OCI-LY7 (cell line): ENCODE measurements around the gene CFAP69. TPM values are rescaled to one million over a fixed set of nuclear protein-coding genes. Genes with fewer than 3 reads are reported as not detected.

ENCODE experiments used
- BruUV-seq: library from RNA; stranded (reverse); fragments of 400-500 nt; replicated peaks from 2 replicates; lab custom pipeline; 2021; lab: Mats Ljungman, UMichigan
- CTCF ChIA-PET: fragments of 300-600 bp; sonication (Branson Sonifier 250); formaldehyde crosslinking; loops from one replicate; lab custom pipeline; 2022; ENCODE audit warnings: antibody characterized with exemption; ENCODE audit not compliant: unreplicated experiment; lab: Charles Lee
- POLR2A ChIA-PET: fragments of 300-600 bp; sonication (Branson Sonifier 250); formaldehyde crosslinking; loops from one replicate; lab custom pipeline; 2022; ENCODE audit warnings: antibody characterized with exemption; lab: Charles Lee
- DNase-seq: peaks from one replicate; pipeline ENCODE4 v3.0.0-alpha.2; 2015; ENCODE audit warnings: low spot score
- H2AFZ ChIP-seq: fragments of 200-600 bp; sonication (generic), shearing (Covaris generic); 2 replicates; pipeline ENCODE4 v1.6.1; 2014; ENCODE audit warnings: mild to moderate bottlenecking, antibody characterized with exemption, low read length, moderate library complexity
- H3K27ac ChIP-seq: fragments of 200-600 bp; sonication (generic); 2 replicates; pipeline ENCODE4 v1.5.1; 2014; ENCODE audit warnings: mixed run types, low read depth, mild to moderate bottlenecking, moderate library complexity, low read length, inconsistent platforms; ENCODE audit not compliant: poor library complexity, severe bottlenecking
- H3K36me3 ChIP-seq: fragments of 200-600 bp; sonication (generic); 2 replicates; pipeline ENCODE4 v1.6.1; 2014; ENCODE audit warnings: mild to moderate bottlenecking, antibody characterized with exemption, low read length, moderate library complexity, mixed read lengths; ENCODE audit not compliant: insufficient read depth
- H3K4me1 ChIP-seq: fragments of 200-600 bp; sonication (generic); 2 replicates; pipeline ENCODE4 v1.5.1; 2014; ENCODE audit warnings: mild to moderate bottlenecking, low read length; ENCODE audit not compliant: insufficient read depth, poor library complexity, severe bottlenecking
- H3K4me2 ChIP-seq: fragments of 200-600 bp; sonication (generic); 2 replicates; pipeline ENCODE4 v1.6.1; 2014; ENCODE audit warnings: mild to moderate bottlenecking, low read length
- H3K4me3 ChIP-seq: fragments of 200-600 bp; sonication (generic); 2 replicates; pipeline ENCODE4 v1.5.1; 2014; ENCODE audit warnings: mild to moderate bottlenecking, low read depth, low read length; ENCODE audit not compliant: poor library complexity, severe bottlenecking
- H3K79me2 ChIP-seq: fragments of 200-600 bp; sonication (generic); 2 replicates; pipeline ENCODE4 v1.6.1; 2016; ENCODE audit warnings: low read depth, mild to moderate bottlenecking, low read length, moderate library complexity, mixed read lengths; ENCODE audit not compliant: insufficient read depth
- H3K9me2 ChIP-seq: fragments of 200-600 bp; sonication (generic); 2 replicates; pipeline ENCODE4 v1.6.1; 2016; ENCODE audit warnings: mild to moderate bottlenecking, low read length, mixed read lengths; ENCODE audit not compliant: insufficient read depth
- H3K9me3 ChIP-seq: fragments of 200-600 bp; sonication (generic); 2 replicates; pipeline ENCODE4 v1.6.1; 2014; ENCODE audit warnings: mild to moderate bottlenecking, mixed run types, low read length, mixed read lengths
- H4K20me1 ChIP-seq: fragments of 200-600 bp; sonication (generic); 2 replicates; pipeline ENCODE4 v1.6.1; 2014; ENCODE audit warnings: mild to moderate bottlenecking, antibody characterized with exemption, low read length, moderate library complexity, mixed read lengths; ENCODE audit not compliant: insufficient read depth
- CTCF ChIP-seq: fragments of 200-600 bp; sonication (generic); conservative IDR thresholded peaks from 2 replicates; pipeline ENCODE4 v1.5.1; 2014; ENCODE audit warnings: mild to moderate bottlenecking, antibody characterized with exemption, low read length, moderate library complexity, mixed read lengths
- EZH2phosphoT487 ChIP-seq: fragments of 200-600 bp; sonication (generic); IDR thresholded peaks from 2 replicates; pipeline ENCODE4 v1.6.1; 2018; ENCODE audit warnings: low read depth, borderline replicate concordance, mild to moderate bottlenecking, mixed run types, antibody characterized with exemption, low read length, moderate library complexity, mixed read lengths
- intact Hi-C: fragments of 100-400 bp; cut with micrococcal nuclease; formaldehyde crosslinking; loops from one replicate; pipeline ENCODE4 v1.10.0; 2022; ENCODE audit not compliant: unreplicated experiment
- total RNA-seq, 2 experiments: library from RNA; depleted of rRNA in 1 of 2; stranded (reverse); fragments of >200 nt in 1 of 2; shearing (Covaris generic) in 1 of 2; gene quantifications; 2 replicates each; pipeline ENCODE4 v1.2.3, GENCODE V29; 2014 to 2022

CFAP69 gene
- total RNA-seq, 2 experiments from 2014 or later, result not detected

GRCh38 chr7:90346336-90347125 is 101.6 kb downstream of the CFAP69 start, which contains the start of gene GTPBP10:
TSS of gene GTPBP10 (plus strand) at chr7:90346716. CDS start at chr7:90346742, 26 bp downstream.
- peak within 1 kb of the TSS; percentile 97 for H3K4me2 ChIP-seq
- CTCF ChIA-PET, result interaction anchor here (0.9 to 1.0 kb wide), 2 partner anchors 11 to 60 kb away, joined by 3 read pairs; no protein-coding TSS in a partner anchor
- H2AFZ ChIP-seq, result peak within 1 kb of the TSS; percentile 99
- H3K4me1 ChIP-seq, result peaks cover 20% of the 10 kb centered on the region
- H3K9me3 ChIP-seq, result no peaks in the 10 kb centered on the region
- peak within 1 kb of the TSS; percentile 79 for H3K27ac ChIP-seq
- BruUV-seq, result TSS peak; percentile 89
- H3K4me3 ChIP-seq, result peak within 1 kb of the TSS; percentile 84
- peak; percentile 81 for TF ChIP-seq CTCF
- no peak for TF ChIP-seq EZH2phosphoT487
- no peaks in the 10 kb centered on the region for H3K9me2 ChIP-seq
- DNase-seq, result peak; percentile 97
- intact Hi-C loops, result loop anchor here (1.0 kb wide), 1 partner anchor 57 kb away; the partner anchor contains the start of gene CLDN12
- H4K20me1 ChIP-seq, result no peaks in the 10 kb centered on the region
- POLR2A ChIA-PET, result interaction anchor here (0.6 to 1.3 kb wide), 7 partner anchors 9 to 698 kb away, joined by 3 to 6 read pairs (median 4); no protein-coding TSS in a partner anchor
- H3K79me2 ChIP-seq, result peaks cover 45% of the 10 kb centered on the region
- H3K36me3 ChIP-seq, result peaks cover 24% of the 10 kb centered on the region

- peak overlapping the region; percentile 97 for H3K4me2 ChIP-seq
- BruUV-seq, result no TSS peak
- DNase-seq, result peak; percentile 25
- H3K9me3 ChIP-seq, result no peaks in the 10 kb centered on the region
- intact Hi-C loops, result no loop called here
- peaks cover 20% of the 10 kb centered on the region for H3K4me1 ChIP-seq
- H3K79me2 ChIP-seq, result peaks cover 56% of the 10 kb centered on the region
- H2AFZ ChIP-seq, result peak overlapping the region; percentile 71; the same call in 1 of the 2 replicates
- CTCF ChIA-PET, result no interaction called here
- H3K4me3 ChIP-seq, result peak overlapping the region; percentile 84
- peaks cover 34% of the 10 kb centered on the region for H3K36me3 ChIP-seq
- H3K9me2 ChIP-seq, result no peaks in the 10 kb centered on the region
- POLR2A ChIA-PET, result interaction anchor here (1.0 kb wide), 1 partner anchor 50 kb away, joined by 3 read pairs; no protein-coding TSS in a partner anchor
- peak overlapping the region; percentile 79 for H3K27ac ChIP-seq
- no peak for TF ChIP-seq CTCF
- no peak for TF ChIP-seq EZH2phosphoT487
- no peaks in the 10 kb centered on the region for H4K20me1 ChIP-seq
These were observed 102.8 kb downstream of the CFAP69 start for GRCh38 chr7:90347759-90348158.
